ENCODE data around the gene ACKR3.

The ACKR3 gene

DNA sequence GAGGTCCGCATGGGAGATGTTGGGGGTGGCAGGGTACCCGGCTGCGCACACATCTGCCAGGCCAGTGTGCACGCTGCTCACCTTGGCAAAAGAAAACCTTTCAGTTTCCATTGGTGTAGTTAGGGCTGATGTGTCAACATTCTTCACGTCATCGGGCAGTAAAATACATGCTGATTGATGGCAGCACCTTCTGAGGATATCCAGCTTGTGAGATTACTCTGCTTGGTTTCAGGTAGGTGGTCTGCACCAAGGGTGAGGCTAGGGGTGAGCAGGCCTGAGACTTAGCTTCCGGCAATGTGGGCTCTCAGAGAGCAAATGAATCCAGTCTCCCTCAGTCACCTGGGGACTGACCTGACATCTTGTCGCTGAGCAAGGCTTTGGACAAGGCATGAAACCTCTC, 19.3 kb upstream of the ACKR3 start:
- DNase-seq: no peak

DNA sequence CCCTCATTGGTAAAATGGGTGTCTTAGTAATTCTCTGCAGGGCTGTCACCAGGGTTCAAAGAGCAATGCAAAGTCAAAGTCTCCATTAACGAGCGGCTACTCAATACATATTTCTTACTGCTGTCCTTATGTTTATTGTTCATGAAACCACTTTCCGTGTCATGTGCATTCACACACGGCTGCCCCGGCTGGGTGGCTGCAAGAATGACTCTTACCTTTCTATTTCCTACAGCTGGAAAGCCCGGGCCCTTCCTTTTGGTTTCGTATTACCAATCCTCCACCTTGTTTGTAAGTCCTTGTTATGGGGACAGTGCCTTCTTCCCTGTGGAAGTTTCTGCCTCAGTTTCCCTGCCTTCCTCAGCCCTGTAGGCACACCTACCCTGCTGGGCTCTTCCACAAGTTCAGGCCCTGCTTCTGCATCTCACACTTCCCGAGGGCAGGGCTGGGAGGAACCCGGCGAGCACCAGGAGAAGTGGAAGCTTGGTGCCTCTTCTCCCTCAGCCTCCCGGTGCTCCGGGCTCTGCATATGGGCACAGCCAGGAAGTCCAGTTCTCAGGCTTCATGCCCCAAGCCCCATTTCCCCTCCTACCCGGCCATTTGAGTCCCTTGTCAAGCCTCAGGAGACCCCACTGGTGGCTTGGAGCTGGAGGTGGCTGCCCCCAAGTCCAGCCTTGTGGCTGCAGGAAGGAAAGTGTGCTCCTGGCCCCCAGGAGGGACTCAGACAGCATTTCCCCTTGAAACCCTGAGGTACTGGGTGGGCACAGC, 18.7 kb upstream of the ACKR3 start:
- DNase-seq: no peak

DNA sequence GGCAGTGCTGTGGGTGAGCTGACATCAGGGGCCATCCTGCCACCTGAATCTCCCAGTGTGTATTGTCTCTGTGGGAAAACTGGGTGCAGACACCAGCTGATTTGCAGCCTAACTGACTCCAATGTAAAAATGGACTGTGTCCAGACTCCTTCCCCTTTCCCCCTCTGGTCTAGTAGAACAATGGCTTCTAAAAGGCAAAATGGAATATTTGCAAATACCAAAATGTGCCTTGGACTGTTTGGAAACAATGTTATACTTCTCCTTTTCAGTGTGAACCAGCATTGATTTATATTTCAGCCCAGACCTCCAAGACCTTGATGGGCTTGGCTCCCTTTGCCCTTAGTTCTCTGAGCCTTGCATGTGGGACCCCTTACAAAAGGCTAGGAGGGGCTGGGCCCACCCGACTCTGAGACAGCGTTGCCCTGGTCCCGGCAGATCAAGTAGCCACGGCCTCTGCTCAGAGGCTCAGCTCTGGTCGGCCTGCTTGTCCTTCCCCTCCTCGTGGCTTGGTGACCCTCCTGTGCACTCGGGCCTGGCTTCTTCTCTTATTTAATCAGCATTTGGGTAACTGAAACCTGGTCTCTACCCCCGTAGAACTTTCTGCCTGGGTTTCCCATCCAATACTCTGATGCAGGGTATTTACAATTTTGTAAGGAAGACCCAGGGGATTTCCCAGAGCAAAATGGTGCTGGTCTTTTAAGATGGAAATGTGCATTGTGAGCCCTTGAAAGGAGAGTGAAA, 18.0 kb upstream of the ACKR3 start:
- DNase-seq: no peak

DNA sequence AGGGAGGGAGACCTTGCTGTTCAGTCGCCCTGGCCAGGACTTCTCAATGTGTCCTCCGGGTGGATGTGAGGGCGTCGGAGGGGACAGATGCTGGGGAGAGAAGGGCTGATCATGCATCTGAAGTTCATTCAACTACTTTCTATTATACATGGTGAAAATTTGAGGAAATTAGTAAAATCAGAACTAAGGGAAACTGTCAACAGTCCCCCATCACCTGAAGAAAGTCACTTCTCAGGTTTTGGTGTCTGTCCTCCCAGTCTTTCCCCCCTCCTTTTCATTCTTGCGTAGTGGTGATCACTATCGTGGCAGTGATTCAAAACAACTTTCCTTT, 17.4 kb upstream of the ACKR3 start:
- DNase-seq: no peak

DNA sequence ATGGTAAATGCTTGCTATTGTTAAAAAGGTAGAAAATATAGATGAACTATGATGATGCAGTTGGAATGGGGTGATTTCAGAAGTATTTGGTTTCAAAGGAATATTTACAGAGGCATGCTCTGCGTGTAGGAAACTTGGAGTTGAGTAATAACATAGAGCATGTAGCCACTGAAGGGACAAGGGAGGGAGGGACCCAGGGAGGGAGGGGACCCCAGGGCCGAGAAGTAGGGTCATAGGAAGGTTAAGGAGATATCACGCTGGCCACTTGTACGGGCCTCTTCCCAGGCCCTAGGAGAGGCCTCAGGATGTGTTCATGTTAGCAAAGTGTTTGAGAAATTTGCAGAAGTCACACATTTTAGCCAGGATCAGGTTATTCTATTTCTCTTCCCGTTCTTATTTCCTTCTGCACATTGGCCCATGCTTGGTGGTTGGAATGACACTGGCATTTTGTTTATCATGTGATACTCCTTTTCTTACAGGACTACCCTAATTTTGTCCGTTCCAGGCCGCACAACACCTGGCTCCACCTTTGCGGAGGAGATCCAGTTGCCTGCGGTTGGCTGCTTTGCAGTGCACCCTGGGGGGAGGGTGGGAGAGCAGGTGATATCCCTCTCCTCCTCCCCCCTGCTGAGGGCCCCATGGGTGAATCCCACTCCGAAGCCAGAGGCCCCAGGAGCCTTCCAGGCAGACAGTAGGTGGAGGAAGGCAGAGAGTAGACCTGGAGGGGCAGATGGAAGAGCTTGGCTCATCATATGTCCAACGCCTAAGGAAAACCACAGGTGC, 16.9 kb upstream of the ACKR3 start:
- DNase-seq: no peak

DNA sequence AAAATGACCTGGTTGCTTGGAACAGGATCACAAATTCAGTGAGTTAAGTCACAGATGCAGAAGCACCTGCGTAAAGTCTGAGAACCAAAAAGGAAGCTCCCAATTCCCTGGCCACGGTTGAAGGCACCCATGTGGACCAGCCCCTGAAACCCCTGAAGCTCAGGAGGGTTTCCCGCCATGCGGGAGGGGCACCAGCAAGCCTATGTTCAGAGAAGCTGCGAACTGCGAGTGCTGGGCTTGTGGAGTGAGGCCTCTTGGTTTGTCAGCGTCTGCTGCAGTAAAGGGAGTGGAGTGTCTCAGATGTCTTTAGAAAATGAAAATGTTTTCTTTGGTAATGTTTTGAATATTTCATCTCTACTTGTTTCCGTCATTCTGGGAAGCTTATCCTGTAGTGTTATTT, 16.1 kb upstream of the ACKR3 start:
- no peak for DNase-seq

DNA sequence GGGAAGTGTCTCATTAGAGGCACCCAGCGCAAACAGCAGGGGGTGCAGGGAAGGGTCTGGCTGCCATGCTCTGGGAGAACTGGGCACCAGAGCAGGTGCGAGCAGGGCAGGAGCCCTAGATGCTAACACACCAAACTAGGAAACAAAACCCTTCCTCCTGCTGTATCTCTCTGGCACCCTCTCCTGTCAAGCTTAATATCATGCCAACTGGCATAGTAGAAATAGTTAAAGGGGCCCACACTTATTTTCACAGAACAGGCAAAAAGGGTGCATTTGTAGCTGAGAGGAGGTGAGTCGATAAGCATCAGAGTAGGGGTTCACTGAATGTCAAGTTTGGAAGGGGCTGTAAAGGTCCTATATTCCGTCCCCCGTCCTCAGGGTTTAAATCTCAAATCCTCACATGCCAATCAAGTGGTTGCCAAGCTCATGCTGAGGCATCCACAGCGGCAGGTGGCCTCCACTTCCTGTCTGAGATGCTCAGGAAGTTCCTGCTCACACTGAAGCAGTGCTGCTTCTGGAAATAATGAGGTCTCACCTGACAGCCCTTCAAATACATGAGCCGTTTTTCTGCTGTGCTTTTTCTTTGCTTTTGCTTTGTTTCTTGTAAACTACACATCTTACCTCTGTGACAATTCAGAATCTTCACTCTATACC, 14.9 kb upstream of the ACKR3 start:
- no peak for DNase-seq

DNA sequence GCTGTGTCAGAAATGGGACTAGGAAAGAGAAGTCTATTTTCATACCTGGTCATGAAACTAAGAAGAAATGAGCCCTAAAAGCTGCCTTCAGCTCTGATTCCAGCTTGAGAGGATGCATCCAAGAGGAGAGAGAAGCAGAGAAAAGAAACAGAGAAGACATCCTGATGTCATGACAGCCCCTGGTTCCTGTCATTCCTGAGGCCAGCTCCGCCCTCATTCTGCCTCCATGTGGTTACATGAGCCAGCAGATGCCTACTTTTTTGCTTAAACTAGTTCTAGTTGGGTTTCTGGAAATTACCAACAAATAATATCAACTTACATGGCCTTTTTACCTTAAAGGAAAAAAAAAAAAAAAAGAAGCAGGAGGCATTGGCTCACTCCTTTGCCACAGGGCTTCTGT, 14.1 kb upstream of the ACKR3 start:
- DNase-seq: no peak

DNA sequence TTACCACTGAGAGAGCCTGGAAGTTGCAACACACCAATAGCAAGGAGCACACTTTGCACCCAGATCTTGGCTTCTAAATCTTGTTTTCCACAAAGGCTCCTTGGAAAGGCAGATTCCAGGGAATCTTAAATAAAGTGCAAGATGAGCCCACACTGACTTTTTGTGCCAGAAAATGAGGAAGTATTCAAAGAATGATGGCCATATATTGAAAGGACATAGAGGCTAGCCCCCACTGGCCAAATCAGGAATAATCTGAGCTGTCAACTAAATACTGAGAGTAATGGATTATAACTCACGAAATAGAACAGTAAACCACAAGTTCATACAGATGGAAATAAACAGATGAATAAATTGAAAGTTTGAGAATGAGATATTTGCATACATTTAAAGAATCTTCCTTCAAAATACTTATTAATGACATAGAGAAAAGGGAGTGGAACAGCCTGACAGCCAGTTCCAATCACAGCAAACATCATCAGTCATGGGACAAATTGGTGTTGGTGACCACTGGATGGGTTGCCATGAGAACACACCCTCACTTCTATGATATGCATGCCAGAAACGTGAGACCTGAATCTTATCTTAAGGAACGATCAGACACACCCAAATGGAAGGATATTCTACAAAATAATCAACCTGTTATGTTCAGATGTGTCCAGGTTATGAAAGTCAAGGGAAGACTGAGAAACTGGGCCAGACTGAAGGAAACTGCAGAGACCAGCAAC, 12.2 kb upstream of the ACKR3 start:
- DNase-seq: no peak

DNA sequence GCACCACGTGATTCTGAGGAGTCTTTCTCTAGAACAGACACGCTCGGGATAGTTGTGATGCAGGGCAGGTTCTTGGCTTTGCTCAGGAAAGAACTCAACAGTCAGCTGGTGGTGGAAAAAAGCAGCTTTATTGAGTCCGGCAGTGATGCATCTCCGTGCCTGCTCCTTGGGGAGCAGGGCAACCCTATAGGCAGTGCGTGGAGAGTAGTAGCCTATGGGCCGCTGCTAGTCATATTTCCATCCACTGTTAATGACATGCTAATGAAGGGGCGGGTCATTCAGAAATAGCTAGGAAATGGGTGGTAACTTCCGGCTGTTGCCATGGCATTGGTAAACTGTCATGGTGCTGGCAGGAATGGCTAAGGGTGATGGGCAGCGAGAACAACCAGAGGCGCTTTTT, 11.6 kb upstream of the ACKR3 start:
- DNase-seq: no peak

DNA sequence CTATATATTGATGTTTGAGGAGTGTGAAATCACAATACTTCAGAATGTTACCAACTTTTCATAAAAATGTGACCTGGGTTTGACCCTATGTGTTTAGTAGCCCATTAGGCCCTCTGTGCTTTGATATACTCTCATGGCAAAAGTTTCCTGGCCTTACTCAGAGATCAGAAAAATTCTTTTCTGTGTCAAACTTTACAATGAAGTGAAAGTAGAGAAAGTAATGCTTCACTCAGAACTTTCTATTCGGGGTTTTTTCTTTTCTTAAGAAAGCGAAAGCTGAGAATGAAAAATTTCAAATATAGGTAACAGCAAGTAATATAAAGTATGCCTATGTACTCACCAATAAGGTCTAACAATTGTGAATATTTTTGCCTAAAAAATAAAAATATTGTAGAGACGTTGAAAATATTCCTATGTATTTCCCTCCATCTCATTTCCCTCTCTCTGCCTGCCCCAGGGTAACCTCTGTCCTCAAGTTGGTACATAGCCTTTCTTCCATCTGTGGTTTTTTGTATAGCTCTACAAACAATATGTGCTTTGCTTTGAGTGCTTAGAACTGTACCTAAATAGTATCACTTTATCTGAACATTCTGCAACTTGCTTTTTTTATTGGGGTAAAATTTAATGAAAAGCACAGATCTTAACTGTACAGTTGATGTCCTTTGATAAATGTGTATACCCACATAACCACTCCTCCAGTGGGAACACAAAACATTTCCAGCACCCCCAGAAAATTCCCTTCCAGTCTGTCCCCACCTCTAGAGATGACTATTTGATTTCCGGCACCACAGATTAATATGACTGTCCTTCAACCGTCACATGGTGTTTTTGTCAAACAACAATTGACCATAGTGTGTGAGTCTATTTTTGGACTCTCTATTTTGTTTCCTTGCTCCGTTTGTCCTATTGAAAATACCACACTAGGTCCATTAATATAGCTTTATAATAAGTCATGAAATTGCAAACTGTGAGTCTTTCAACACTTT, 10.3 kb upstream of the ACKR3 start:
- no peak for DNase-seq

DNA sequence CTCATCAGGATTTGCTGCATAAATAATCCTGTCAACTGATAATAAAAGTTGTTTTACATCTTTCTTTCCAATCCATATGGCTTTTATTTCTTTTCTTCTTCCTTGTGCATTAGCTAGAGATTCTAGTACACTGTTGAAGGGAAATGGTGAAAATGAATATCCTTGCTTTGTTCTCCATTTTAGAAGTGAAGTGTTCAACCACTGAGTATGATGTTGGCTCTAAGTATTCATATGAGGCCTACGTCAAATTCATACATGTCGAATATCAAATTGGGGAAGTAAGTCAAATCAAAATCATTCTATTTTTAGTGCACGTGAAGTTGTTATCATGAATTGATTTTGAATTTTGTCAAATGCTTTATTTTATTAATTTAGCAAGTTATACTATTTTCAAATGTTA, 7.8 kb upstream of the ACKR3 start:
- DNase-seq: no peak

DNA sequence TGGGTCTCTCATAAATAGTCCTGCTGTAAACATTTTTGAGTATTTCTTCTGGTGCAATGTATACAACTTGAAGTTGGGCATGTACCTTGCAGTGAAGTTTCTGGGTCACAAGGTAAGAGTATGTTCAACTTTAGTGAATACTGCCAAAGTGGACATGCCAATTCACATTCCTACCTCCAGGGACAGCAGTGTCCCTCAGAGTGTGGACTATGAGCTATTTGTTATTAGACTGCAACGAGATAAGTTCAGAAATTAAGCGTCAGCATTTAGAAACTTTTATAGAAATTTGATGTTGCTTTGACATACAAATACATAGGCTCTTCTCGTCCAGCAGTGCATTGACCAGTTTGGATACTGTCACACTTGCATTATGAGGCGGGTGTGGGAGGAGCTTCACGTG, 7.2 kb upstream of the ACKR3 start:
- no peak for DNase-seq

DNA sequence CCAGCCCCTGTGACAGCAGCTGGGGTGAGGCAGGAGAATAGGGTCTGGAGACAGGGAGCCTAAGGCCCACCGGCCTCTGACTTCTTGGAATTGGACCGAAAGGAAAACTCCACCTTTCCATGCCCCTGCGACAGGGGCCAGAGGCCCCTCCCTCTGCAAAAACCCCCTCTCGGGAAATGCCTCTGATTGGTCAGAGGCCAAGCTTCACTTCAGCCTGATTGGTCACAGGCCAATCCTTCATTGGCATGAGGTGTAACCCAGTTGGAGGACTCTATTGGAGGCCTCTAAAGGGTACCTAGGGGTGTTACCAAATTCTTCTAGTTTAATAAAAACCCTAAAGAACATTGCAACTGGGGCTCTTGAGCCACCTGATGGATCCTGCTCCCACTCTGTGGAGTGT, 5.7 kb upstream of the ACKR3 start:
- DNase-seq: no peak

DNA sequence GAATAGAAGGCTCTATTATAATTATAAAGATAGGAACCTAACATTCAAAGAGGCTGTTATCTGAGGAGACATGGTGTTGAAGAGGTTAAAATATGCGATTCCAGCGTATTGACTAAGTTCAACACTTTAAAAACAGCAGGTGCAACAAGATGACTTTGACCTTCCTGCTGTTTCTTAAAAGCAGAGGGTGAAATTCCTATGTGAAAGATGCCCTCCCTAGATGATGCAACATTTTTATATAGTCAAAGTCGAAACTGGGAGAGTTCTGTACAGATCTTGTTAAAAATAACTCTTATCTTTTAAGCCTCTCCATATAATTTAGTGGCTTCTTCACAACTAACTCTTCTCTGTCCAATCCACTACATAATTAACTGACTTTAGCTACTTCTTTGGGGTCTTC, 4.4 kb upstream of the ACKR3 start:
- DNase-seq: no peak

DNA sequence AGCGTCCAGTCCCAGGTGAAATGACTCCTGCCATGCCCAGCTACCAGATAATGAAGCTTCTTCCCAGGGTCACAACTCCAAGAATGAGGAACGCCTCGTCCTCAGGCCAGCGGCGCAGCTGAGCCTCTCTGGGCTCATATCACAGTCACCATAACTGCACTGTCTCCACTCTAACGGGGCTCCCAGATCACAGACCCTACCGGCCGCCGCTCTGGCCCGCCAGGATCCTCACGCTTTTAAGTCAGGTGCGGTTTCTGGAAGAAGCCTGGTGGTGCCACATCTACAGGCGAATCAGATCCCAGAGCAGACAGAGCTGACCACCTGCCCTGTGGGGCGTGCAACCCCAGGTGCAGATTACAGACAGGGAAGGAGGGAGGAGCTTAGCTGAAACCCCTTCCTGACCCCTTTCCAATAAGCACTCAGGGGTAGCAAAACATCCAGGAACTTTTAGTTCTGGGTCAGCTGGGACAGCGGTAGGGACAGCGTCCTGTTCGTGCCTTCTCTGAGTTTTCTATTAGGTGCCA, 3.7 kb upstream of the ACKR3 start:
- DNase-seq: no peak

DNA sequence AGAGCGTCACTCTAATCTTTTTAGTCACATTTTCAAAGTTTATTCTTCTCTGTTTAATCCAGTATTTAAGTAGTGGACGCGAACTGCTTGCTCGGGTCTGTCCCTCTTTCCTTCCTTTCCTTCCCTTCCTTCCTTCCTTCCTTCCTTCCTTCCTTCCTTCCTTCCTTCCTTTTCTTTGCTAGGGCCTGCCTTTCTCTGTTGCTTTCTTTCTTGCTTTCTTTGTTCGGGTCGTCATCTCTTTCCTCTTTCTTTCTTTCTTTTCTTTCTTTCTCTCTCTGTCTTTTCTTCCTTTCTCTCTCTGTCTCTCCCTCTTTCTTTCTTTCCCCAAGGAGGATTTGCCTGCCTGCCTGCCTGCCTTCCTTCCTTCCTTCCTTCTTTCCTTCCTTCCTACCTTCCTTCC, 3.0 kb upstream of the ACKR3 start:
- DNase-seq: no peak

DNA sequence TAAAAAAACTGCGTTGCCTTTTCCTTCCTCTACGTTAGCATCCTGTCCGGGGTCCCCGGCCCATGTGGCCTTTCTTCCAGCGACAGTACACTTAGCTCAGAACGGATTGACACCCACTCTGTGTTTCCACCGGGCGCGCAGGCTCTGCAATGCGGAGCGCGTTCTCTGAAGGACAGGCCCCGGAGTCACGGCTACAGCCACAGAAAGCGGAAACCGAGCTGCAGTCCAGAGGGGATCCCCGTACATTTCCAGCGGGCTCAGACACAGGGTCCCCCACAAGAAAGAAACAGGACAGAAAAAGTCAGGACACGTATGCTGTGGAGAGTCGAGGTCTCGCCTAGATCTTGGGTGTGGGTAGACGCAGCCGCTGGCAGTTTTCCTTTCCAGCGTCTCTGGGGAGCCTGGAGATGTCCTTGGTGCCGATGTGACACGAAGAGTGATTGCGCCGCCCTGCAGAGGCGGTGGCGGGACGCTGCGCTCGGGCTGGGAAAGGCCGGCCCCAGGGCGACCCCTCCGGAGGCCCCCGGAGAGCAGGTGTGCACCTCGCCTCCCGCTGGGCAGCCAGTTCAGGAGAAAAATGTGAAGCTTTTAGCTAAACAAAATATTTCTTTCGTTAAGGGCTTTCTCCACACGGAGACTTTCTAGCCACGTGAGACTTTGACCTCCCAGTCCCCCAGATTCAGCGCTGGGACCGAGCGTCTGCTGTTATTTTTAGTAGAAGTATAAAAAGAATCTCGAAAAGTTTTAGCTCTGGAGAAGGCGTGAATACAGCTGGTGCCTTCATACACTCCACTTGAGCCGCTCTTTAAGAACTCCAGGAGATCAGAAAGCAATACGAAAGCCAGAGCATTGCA, 1.3 kb upstream of the ACKR3 start:
- DNase-seq: peak; percentile 85

DNA sequence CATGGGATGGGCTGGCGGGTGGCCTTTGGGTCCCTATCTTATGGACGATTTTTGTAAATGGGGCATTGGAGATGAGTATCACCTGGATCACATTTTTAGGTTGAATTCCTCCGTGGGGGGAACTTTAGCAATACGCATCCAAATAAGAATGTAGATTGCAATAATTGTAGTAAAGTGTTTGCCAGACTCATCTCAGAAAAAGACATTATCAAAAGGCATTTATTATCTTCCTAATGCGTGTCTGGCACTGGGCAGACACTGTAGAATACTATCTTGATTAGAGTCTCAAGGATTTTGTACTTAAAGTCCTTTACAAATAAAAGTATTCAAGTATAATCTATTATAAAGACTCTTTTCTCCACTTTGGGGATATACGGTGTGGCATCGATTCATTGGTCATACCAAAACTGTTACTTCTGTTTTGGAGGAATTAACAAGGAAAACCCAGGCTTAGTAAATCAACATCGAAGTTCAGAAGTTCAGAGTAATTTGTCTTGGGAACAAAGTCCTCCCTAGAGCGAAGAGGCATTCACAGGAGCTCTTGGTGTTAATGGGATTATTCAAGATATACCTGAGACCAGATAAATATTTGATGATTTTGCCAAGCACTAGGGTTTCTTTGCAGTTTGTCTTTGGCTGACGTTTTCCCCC, 578 bp upstream of the ACKR3 start:
- DNase-seq: no peak

Data from retina (tissue), 1 donor.